HepG2 (cell line): Measurements from ENCODE around the gene LIMK2. TPM values are rescaled to one million over a fixed set of nuclear protein-coding genes. Genes with fewer than 3 reads are reported as not detected.
"Not testable (repeated sequence)": the region's sequence is repeated elsewhere in the genome, so short reads cannot be mapped to it uniquely, and the experiment has no call there.

ENCODE experiments used
- ATAC-seq: fragments of 200-7000 bp; cut with Tn5 transposase; 3 replicates; pipeline ENCODE4 v1.9.1; 2020; ENCODE audit warnings: mild to moderate bottlenecking, moderate library complexity
- BruUV-seq: library from RNA; stranded (reverse); fragments of 400-500 nt; replicated peaks from 2 replicates; lab custom pipeline; 2021; lab: Mats Ljungman, UMichigan
- CTCF ChIA-PET: fragments of 300-600 bp; formaldehyde crosslinking; extraction: SDS; loops from one replicate; lab custom pipeline; 2021; ENCODE audit warnings: low total read pairs, inconsistent platforms, low intra/inter-chr PET ratio; lab: Yijun Ruan, JAX
- POLR2A ChIA-PET: fragments of 350-600 bp; sonication (Branson Sonifier 250); formaldehyde crosslinking; loops from one replicate; lab custom pipeline; 2020; ENCODE audit warnings: antibody characterized with exemption, inconsistent platforms; lab: Yijun Ruan, JAX
- DNase-seq: peaks from one replicate; pipeline ENCODE4 v3.0.0-alpha.2; 2015; ENCODE audit warnings: low spot score
- FAIRE-seq: peaks from 3 replicates; lab custom pipeline; 2011; peaks lifted over from hg19 to GRCh38; lab: Jason Lieb, UNC
- H2AFZ ChIP-seq: one replicate; pipeline ENCODE4 v1.6.1; 2011; ENCODE audit warnings: low read length, inconsistent platforms
- H3K27ac ChIP-seq: fragments of 300-600 bp; 3 replicates; pipeline ENCODE4 v1.8.0; 2011; ENCODE audit warnings: mixed run types, mild to moderate bottlenecking, mixed read lengths, low read length, inconsistent platforms; ENCODE audit not compliant: insufficient read depth; ENCODE audit errors: extremely low read length
- H3K27me3 ChIP-seq, 2 experiments: fragments of 200-600 bp in 1 of 2; 2 replicates in 1 of 2; 3 replicates in 1 of 2; pipeline versions ENCODE4 v1.6.0 to v1.8.0; 2011; ENCODE audit warnings: low read length in 2 of 2, mild to moderate bottlenecking in 2 of 2, moderate library complexity in 2 of 2, inconsistent platforms in 1 of 2; ENCODE audit not compliant: insufficient read depth in 2 of 2, control insufficient read depth in 1 of 2
- H3K36me3 ChIP-seq, 2 experiments: fragments of 200-600 bp in 1 of 2; replicated peaks in 1 of 2; 2 replicates in 1 of 2; 3 replicates in 1 of 2; pipeline versions ENCODE4 v1.5.1 to v1.8.0; 2011; ENCODE audit warnings: low read length in 2 of 2, inconsistent platforms in 1 of 2; ENCODE audit not compliant: insufficient read depth in 2 of 2, control insufficient read depth in 1 of 2
- H3K4me1 ChIP-seq: 2 replicates; pipeline ENCODE4 v1.5.1; 2012; ENCODE audit warnings: low read length, inconsistent platforms; ENCODE audit not compliant: insufficient read depth
- H3K4me2 ChIP-seq: 2 replicates; pipeline ENCODE4 v1.6.0; 2011; ENCODE audit warnings: low read depth, low read length, inconsistent platforms
- H3K4me3 ChIP-seq, 3 experiments: fragments of 200-600 bp in 1 of 3; sonication (generic), shearing (Covaris generic) in 1 of 3; replicated peaks in 1 of 3; 2 replicates each; pipeline ENCODE4 v1.5.1; 2011 to 2016; ENCODE audit warnings: low read length in 3 of 3, inconsistent platforms in 2 of 3, low read depth in 2 of 3, mild to moderate bottlenecking in 2 of 3, control low read depth in 1 of 3, mixed read lengths in 1 of 3; ENCODE audit not compliant: insufficient read depth in 1 of 3
- H3K79me2 ChIP-seq: one replicate; pipeline ENCODE4 v1.6.1; 2011; ENCODE audit warnings: low read length, inconsistent platforms; ENCODE audit not compliant: insufficient read depth
- H3K9ac ChIP-seq: 2 replicates; pipeline ENCODE4 v1.6.0; 2011; ENCODE audit warnings: mild to moderate bottlenecking, low read depth, low read length, inconsistent platforms; ENCODE audit not compliant: insufficient read depth
- H3K9me3 ChIP-seq: 2 replicates; pipeline ENCODE4 v1.5.1; 2012; ENCODE audit warnings: mild to moderate bottlenecking, low read length
- H4K20me1 ChIP-seq: 2 replicates; pipeline ENCODE4 v1.6.0; 2011; ENCODE audit warnings: inconsistent platforms, mild to moderate bottlenecking, low read length, moderate library complexity; ENCODE audit not compliant: insufficient read depth
- NFE2L2 ChIP-seq: fragments of 150-350 bp; IDR thresholded peaks from 2 replicates; pipeline ENCODE4 v1.6.1; 2014; ENCODE audit warnings: low read length
- ZBED4 ChIP-seq: sonication (generic); formaldehyde crosslinking; IDR thresholded peaks from 2 replicates; pipeline ENCODE4 v1.4.0; 2020; ENCODE audit warnings: missing genetic modification reagents, borderline replicate concordance
- WGBS: methylation state at CpG from one replicate; pipeline ENCODE4 v1.1.6; 2017; ENCODE audit warnings: low lambda C conversion rate; 5-methylcytosine and 5-hydroxymethylcytosine counted together
- in situ Hi-C: cut with HindIII; loops from 2 replicates; pipeline ENCODE4 v1.10.0; 2017; ENCODE audit warnings: low pct_unique_long_range_greater_than_20kb; ENCODE audit not compliant: extremely low pct_ligation_motif_present
- intact Hi-C: fragments of 100-400 bp; cut with micrococcal nuclease; formaldehyde crosslinking; loops from one replicate; pipeline ENCODE4 v1.10.0; 2022; ENCODE audit not compliant: unreplicated experiment
- polyA plus RNA-seq, 8 experiments: library from polyadenylated mRNA; depleted of rRNA in 3 of 8; stranded (reverse) in 7 of 8; unstranded in 1 of 8; fragments of >200 nt; fragmentation: Illumina TruSeq in 4 of 8; extraction: Trizol in 4 of 8; gene quantifications; 2 replicates each; pipeline versions ENCODE4 v1.2.1 to v1.2.3, GENCODE V29; 2011 to 2016; ENCODE audit warnings: low read depth in 4 of 8, missing spikeins in 1 of 8, mixed read lengths in 1 of 8; ENCODE audit not compliant: insufficient read depth in 1 of 8
- total RNA-seq, 5 experiments: library from RNA; depleted of rRNA; stranded (reverse); fragments of >200 nt; fragmentation: Illumina TruSeq; extraction: Trizol; gene quantifications; 2 replicates each; pipeline ENCODE4 v1.2.3, GENCODE V29; 2016; ENCODE audit warnings: low read depth in 1 of 5
- TF ChIP-seq, protein P1 (sequence below): sonication (generic); formaldehyde crosslinking; IDR thresholded peaks from 2 replicates; pipeline ENCODE4 v1.9.0; 2021; ENCODE audit warnings: missing genetic modification reagents, borderline replicate concordance

LIMK2 gene
- total and polyA plus RNA-seq, 2 of the 13 experiments (the other 11 are each of a cell fraction or from before 2014, with no cell fraction given), result 20.9 to 29.8 TPM

DNA sequence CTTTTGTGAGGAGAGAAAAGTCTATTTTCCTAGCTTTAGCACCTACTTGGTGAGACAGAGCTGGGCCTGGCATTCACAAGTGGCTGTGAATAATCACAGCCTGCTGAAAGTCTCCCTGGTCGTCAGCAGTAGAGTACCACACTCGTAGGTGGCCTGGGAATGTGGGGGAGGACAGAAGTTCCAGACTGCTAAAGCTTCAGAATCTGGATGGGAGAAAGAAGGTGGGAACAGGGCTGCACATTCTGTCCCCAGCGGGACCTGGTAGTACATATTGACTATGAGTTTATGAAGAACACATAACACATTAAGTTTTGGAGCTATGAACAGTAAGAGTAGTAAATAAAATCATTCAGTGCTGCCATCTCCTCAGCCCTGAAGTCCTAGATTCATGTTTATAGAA is 19.0 kb upstream of the LIMK2 start (continued):
- TF ChIP-seq ZBED4 (CRISPR knock-in tag) (no peak), NFE2L2 (no peak)
- TF ChIP-seq, protein P1, sequence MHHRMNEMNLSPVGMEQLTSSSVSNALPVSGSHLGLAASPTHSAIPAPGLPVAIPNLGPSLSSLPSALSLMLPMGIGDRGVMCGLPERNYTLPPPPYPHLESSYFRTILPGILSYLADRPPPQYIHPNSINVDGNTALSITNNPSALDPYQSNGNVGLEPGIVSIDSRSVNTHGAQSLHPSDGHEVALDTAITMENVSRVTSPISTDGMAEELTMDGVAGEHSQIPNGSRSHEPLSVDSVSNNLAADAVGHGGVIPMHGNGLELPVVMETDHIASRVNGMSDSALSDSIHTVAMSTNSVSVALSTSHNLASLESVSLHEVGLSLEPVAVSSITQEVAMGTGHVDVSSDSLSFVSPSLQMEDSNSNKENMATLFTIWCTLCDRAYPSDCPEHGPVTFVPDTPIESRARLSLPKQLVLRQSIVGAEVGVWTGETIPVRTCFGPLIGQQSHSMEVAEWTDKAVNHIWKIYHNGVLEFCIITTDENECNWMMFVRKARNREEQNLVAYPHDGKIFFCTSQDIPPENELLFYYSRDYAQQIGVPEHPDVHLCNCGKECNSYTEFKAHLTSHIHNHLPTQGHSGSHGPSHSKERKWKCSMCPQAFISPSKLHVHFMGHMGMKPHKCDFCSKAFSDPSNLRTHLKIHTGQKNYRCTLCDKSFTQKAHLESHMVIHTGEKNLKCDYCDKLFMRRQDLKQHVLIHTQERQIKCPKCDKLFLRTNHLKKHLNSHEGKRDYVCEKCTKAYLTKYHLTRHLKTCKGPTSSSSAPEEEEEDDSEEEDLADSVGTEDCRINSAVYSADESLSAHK, result no peak

DNA sequence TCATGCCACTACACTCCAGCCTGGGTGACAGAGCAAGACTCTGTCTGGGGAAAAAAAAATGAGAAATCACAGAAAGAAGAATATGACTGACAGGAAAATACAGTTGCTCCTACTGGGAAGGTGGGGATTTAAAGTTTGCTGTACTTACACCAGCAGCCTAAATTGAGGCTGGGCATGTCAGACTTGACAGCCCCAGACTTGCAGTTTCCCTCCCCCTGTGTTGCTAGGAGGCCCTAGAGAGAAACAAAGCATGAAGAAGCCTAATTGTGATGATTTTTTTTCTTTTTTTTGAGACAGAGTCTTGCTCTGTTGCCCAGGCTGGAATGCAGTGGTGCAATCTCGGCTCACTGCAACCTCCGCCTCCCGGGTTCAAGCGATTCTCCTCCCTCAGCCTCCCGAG is 17.4 kb upstream of the LIMK2 start:
- 97% methylated on average over 5 of the region's 5 CpGs for WGBS
- in situ Hi-C loops, result loop anchor here (5.0 kb wide), 1 partner anchor 38 kb away; no protein-coding TSS in a partner anchor

More for the DNA sequence above, 17.4 kb upstream of the LIMK2 start:
- H3K36me3 ChIP-seq, result peaks cover 8 to 48% of the 10 kb centered on the region in 2 experiments
- POLR2A ChIA-PET, FAIRE-seq, CTCF ChIA-PET, H2AFZ ChIP-seq, H3K27ac ChIP-seq, BruUV-seq, ATAC-seq, H3K9me3 ChIP-seq, DNase-seq, H3K27me3 ChIP-seq, H3K79me2 ChIP-seq, H4K20me1 ChIP-seq, H3K4me1 ChIP-seq, H3K9ac ChIP-seq, H3K4me3 ChIP-seq, H3K4me2 ChIP-seq: not testable (repeated sequence)
- intact Hi-C loops, result loop anchor here (10.0 kb wide), 1 partner anchor 1960 kb away; no protein-coding TSS in a partner anchor
